NCI-H1694 (cell line): ENCODE results near the gene BUD31.
"Not testable (repeated sequence)": the region's sequence is repeated elsewhere in the genome, so short reads cannot be mapped to it uniquely, and the experiment has no call there.

Source experiments
- DNase-seq: peaks from one replicate; lab custom pipeline; 2025; lab: John Stamatoyannopoulos, UW

The BUD31 gene

DNA sequence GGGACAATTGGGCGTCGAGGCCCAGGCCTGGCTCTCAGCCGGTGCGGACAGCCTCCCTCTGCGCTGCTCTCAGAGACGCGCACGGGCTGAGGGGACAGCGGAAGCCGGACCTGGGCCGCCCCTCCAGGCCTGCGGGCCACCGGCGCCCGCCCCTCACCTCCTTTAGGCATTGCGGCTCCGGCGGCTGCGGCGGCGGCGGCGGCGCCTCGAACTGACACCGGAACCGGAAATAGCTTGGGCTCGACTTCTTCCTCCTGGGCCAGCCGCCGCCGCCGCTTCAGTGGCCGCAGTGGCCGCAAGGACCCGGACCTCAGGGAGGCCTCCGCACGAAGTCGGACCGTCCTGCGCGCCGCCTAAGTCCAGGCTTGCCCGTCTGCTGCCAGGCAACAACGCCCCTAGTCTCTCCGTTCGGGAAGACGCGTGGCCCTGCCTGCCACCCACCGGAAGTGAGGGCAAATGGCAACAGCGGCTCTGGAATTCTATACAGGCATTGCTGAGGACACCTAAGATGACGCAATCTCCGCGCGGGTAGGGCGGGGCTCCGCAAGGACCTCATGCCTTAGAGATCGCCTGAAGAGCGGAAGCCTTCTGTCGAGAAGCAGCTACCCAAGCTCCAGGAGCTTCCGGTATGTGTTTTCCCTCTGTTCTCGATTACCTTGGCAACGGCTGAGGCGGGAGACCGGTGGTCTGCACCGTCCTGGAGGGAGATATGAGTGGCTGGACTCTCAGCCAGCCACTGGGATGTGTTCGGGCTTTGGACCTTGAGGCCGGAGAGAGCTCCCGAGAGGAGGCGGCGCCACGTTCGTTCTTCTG lies at the start of gene BUD31, which contains the start of gene PDAP1:
TSS of gene BUD31 (plus strand) at position 591 of the 813 bp plus-strand sequence. CDS start 2,124 bp downstream, outside the sequence.
TSS of gene PDAP1 (minus strand) at position 219 of the 813 bp plus-strand sequence. CDS start at position 170, 49 bp downstream.
- DNase-seq: peak; percentile 94

DNA sequence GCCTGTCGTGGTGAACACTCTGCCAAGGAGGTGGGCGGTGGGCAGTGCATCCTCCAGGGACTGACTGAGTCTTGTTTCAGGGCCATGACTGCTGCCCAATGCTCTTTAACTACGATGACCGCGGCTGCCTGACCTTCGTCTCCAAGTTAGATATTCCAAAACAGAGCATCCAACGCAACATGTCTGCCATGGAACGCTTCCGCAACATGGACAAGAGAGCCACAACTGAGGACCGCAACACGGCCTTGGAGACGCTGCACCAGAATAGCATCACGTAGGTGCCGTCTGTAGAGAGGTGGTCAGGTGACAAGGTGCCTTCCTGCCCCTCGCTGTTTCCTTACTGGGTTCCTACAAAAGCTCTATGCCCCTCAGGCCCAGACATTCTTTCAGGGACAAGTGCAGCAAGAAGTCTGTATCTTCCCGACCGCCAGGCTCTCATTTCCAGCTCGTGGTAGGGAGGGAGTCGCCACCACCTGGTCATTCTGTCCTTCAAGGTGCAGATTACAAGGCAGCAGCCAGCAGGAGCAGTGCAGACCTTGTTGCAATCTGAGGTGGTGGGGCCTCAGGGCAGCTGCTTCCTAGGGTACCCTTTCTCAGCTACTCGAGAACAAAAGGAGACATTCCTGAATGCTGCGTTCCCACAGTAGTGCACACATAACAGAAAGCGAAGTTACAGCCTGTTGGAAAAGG lies 49.2 kb upstream of the BUD31 start:
- no peak for DNase-seq

DNA sequence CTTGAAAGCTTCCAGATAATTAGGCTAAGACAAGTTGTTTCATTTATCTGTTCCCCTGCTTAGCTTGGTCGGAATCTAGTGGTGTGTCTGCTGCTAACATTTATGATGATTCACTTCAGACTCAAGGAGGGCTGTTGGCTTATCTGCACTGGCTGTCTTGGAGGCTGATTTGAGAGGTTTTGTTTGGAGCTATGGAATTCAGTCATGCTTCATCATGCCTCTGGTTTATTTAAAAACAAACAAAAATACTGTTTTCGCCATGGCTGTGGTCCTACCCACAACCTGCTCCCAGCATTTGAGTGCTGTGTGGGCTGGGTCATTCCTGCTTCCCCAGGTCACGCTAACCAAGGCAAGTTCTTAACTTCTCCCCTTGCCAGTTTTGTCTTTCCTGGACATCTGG lies 46.0 kb upstream of the BUD31 start:
- DNase-seq: no peak

DNA sequence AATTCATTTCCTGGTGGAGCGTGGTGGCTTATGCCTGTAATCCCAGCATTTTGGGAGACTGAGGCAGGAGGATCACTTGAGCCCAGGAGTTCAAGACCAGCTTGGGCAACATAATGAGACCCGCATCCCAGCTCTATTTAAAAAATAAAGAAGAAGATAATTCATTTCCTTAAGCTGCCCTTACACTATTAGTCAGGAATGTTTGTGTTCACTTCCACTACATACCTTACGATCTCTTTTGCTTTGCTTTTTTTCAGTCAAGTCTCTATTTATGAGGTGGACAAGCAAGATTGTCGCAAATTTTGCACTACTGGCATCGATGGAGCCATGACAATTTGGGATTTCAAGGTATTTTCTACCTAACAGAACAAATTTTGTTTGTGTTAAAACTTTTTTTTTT lies 45.5 kb upstream of the BUD31 start:
- DNase-seq: no peak

DNA sequence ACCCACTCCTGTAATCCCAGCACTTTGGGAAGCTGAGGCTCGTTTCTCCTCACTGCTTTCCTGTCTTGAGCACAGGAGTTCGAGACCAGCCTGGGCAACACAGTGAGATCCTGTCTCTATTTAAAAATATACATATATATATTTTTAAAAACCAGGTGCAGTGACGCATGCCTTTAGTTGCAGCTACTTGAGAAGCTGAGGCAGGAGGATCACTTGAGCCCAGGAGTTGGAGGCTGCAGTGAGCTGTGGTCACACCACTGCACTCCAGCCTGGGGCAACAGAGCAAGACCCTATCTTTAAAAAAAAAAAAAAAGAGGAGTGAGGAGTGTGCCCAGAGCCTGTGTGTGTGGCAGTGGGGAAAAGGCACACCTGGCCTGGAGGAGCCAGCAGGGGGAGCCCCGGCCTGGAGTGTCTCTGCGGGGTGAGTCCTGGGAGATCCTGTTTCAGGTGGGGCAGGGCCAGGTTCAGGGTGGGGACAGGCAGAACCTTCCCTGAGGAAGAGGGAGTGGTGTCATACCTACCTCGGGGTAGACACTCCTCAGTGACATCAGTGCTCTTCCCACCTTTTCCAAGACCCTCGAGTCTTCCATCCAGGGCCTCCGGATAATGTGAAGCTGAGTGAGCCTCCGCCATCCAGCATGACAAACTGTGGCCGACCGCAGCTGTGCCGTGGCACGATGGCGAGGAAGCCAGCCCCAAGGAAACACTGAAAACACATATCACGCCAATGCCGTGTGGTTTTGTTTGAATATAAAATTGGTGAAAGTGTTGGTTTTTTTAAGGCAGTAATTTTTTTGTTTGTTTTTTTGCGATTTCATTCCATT lies 43.2 kb upstream of the BUD31 start:
- DNase-seq: no peak

DNA sequence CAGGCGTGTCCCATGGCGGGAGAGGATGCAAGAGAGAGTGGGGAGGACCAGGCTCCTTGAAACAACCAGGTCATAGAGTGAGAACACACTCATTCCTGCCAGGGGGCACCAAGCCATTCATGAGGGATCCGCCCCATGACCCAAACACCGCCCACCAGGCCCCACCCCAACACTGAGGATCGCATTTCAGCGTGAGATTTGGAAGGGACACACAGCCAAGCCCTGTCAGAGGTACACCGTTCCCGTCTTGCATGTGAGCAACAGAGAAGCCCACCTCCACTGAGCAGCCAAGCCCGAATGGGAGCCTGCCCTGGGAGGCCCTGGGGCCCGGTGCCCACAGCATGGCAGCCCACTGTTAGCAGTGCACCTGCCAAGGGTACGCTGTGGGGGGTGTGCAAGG lies 42.1 kb upstream of the BUD31 start:
- DNase-seq: no peak

DNA sequence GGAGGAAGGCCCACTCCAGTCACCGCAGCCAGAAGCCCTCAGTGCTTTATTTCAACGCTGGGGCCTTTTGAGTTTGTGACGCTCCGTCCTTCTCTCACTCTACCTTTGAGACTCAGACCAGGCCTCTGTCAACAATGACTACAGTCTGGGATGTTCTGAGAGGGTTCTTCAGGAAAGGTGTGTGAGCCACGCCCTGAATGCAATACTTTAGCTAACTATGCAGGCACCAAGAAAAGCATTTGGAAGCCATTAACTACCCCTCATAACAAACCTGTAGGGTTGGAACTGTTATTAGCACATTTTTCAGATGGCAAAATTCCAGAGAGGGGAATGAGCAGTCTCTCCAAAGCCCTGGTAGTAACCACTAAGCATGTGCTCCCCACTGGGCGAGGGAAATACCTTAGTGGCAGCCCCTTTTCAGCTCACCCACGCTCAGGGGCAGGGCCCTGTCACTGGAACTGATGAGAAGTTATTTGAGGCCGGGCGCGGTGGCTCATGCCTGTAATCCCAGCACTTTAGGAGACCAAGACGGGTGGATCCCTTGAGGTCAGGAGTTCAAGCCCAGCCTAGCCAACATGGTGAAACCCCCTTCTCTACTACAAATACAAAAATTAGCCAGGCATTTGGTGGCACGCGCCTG lies 39.9 kb upstream of the BUD31 start:
- DNase-seq: no peak

DNA sequence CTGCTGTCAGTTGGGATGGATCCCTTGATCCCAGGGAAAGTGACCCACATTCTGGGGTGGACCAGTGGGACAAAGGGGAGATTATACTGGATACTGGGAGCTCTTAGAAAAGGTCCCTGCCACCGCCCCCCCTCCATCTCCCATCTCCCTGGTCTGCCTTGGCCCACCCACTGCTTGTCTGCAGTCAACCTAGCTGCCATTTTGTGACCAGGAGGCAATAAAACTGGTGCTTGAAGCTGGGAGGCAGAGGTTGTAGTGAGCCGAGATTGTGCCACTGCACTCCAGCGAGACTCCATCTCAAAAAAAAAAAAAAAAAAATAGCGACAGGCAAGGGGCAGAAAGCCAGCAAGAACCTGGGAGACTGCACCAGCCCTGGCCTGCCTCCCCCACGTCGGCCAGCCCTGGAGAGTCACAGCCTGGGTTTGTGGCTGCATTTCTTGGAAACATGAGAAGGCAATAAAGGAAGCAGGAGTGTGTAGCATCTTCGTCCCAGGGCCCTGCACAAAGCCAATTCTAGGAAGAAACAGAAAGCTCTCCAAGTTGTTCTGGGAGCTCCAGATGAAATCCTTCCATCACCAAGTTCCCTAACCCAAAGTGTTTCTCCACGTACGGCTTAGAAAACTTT lies 38.9 kb upstream of the BUD31 start:
- no peak for DNase-seq

DNA sequence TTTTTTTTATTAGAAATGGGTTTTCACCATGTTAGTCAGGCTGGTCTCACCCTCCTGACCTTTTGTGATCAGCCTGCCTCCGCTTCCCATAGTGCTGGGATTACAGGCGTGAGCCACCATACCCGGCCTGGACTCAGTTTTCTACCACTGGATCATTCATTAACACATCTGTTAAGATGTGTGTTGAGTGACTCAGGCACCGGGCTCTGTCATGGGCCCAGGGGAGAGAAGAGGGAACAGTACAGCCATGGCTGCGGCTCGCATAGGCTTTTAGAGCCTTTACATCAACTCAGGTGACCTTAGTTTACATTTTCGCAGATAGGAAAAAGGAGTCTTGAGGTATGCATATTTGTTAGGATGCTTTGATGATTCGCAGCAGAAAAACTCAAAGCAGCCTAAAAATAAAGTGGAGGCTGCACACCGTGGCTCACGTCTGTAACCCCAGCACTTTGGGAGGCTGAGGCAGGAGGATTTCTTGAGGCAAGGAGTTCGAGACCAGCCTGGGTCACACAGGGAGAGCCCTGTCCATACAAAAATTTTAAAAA lies 37.3 kb upstream of the BUD31 start:
- DNase-seq: no peak

DNA sequence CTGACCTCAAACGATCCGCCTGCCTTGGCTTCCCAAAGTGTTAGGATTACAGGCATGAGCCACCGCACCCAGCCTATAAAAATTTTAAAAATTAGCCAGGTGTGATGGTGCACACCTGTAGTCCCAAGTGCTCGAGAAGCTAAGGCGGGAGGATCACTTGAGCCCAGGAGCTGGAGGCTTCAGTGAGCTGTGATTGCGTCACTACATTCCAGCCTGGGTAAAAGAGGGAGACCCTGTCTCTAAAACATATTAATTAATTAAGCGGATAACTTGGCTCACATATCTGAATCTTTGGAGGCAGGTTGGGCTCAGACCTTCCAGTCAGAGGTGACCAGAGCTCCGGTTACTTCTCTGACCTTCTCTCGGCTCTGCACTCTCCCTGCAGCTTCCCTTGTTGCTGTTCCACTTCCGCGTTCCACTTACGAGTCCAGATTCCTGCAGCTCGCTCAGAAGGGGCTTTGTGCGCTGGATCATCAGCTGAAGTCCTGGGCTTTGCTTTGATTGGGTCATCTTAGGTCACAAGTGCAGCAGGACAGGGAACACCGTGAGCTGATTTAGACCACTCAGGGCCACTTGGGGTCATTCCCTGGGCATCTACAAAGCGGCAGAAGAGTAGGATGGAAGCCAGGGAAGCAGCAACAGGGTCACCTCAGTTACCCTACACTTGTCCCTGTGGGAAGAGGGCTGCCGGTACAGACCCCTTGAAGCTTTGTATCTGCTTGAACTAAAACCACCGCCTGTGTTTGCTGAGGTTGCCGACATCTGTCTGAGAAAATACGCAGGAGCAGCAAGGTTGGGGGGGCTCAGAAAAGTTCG lies 36.3 kb upstream of the BUD31 start:
- DNase-seq: no peak

DNA sequence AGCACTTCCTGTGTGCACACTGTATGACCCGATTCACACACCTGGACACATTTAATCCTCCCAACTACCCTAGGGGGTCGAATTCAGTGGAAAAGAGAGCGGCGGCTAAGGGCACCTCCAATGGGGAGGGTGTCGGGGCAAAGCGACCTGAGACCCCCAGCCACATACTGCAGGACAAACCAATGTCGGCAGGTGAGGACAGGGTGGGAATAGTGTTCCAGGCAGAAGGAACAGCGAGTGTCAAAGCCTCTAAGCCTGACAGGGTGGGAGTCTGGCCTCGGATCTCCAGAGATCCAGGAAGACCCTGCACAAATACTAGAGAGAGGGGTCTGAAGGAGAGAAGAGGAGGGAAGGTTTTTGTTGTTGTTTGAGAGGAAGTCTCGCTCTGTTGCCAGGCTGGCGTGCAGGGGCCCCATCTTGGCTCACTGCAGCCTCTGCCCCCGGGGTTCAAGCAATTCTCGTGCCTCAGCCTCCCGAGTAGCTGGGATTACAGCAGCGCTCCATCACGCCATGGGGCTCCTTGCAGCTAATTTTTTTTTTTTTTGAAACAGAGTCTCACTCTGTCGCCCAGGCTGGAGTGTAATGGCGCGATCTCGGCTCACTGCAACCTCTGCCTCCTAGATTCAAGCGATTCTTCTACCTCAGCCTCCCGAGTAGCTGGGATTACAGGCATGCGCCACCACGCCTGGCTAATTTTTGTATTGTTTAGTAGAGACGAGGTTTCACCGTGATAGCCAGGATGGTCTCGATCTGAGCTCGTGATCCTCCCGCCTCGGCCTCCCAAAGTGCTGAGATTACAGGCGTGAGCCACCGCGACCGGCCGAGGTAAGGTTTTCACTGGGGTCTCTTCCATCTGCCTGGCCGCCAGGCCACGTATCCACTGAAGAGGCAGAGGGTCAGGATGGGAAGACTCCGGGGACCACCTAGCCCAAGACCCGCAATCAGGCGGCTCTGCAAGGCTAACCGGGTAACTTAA lies 35.4 kb upstream of the BUD31 start:
- DNase-seq: no peak

DNA sequence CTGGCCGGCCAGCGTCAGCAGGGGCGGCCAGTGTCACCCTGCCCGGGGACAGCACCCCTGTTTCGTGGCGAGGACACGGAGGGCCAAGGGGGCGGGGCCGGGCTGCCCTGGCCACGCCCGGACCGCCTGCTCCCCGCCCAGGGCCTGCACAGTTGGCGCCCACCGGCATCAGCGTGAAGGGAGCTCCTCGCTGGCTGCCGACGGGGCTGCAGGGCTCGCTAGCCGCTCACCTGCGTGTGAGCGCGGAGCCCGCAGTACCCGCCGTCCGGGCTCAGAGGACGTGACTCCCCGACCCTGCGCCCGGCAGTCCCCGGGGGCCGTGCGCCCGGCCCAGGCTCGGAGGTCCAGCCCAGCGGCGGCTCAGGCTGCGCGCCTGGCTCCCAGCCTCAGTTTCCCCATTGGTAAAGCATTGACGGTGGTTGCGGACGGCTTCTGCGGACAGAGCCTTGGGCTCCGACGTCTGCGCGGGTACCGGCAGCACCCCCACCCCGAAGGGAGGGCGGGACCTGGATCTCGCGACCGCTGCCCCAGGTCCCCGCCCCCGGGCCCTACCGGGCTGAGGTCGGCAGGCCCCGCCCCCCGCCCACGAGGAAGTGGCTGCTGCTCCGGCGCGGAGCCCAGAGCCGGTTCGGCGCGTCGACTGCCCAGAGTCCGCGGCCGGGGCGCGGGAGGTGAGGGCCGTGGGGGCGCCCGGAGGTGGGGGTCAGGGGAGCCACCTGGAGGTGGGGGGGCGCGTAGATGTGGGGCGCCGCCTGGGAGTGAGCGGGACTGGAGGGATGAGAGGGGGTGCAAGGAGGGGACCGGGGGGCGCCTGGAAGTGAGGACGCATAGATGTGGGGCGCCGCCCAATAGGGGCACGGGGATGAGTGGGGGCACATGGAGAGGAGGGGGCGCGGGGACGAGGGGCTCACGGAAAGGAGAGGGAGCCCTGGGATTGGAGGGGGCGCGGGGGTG lies 34.4 kb upstream of the BUD31 start, which contains the start of gene ARPC1B:
TSS of gene ARPC1B (plus strand) at position 620 of the 954 bp plus-strand sequence. CDS start 10,985 bp downstream, outside the sequence.
- peak; percentile 20 for DNase-seq

DNA sequence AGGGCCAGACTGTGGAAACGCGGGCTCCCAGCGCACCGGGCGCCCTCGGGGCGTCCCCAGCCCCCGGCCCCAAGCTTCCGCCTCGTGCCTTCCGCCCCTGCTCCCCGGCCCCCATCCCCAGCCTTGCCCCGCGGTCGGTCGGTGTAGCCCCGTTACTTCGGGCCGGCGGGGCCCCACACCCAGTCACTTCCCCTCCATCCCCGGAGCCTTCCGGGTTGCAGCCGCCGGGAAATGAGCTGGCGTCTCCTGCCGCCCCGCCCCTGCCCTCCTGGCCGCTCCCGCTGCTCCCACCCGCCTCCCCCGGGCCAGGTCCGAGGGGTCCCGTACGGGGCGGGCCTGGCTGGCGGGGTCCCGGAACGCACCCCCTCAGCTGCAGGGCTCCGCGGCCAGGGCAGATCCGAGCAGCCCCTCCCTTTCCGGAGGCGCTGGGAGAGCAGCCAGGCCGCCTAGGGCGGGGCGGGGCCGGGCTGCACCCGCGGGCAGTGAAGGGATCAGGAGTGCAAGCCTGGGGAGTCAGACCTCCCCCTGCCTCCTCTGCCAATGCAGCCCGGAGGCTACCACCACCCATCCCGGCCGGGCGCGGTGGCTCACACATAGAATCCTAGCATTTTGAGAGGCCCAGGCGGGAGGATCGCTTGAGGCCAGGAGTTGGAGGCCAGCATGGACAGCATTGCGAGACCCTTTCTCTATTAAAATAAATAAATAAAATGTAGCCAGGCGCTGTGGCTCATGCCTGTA lies 33.5 kb upstream of the BUD31 start:
- no peak for DNase-seq

DNA sequence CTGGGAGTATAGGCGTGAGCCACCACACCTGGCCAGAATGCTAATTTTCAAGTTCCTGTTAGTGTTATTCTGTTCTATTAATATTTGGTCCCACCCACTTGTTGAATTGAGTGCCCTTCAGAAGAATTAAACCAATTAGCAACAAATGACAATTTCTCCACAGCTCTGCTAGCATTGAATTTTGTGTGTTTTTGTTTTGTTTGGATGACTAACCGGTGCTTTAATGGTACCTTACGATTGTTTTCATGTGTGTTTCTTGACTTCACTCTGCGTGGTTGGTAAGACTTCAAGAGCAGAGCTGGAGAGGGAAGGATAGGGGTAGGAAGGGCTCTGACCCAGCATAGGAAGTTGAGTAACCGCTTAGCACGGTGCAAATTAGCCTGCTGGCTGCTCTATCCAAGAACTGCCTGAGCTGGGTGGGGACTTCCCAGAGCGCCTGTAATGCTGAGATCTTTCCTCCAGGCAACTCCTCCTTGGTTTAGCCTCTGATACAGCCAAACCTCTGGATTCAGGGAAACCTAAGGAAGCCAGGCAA lies 29.7 kb upstream of the BUD31 start:
- no peak for DNase-seq

DNA sequence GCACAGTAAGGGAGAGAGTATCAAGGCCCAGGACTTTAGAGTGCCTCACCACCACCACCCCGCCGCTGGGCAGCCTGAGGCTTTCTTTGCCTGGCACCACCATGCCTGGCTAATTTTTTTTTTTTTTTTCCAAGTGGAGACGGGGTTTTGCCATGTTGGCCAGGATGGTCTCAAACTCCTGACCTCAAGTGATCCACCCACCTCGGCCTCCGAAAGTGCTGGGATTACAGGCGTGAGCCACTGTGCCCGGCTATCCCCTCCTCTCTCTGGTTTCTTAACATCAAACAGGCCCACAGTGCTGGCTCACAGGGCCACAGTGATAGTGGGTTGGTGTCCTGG lies 29.1 kb upstream of the BUD31 start:
- DNase-seq: not testable (repeated sequence)

DNA sequence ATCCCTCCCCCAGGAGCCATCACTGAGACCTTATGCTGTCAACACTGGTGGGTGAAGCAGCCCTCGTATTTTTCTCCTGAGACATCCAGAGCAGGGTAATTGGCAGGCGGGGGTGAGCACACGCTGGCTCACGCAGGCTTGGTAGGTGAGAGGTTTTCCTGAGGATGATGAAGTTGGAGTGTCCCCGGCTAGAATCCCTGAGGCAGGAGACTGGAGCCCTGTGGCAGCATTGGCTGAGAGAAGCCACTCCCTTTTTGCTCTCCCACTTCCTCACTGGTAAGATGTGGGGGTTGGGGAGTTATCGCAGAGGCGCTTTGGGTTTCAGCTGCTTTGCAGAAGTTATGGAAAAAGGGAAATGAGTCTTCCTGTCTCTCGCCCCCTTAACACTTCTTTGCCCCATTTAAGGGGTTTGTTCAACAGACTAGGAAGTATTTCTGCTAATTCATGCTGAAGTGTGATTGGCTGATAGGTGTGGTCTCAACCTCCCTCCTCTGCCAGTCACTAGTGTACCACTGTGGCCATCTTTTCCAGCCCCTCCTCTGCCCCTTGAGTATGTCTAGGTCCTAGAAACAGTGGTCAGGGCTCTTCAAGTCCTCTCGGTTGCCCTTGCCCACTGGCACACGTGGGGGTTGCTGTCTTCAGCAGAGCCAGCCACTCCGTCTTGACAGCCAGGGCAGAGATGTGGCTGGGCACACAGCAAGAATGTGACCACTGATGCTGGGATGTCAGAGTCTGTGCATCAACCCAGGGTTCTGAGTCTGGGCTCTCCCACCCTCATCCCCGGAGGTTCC lies 28.5 kb upstream of the BUD31 start:
- no peak for DNase-seq
